B cell (primary cell): ENCODE measurements around the gene MINDY4B. TPM values are rescaled to one million over a fixed set of nuclear protein-coding genes. Genes with fewer than 3 reads are reported as not detected.

ENCODE experiments used
- ATAC-seq: fragments of 200-7000 bp; cut with Tn5 transposase; one replicate; pipeline ENCODE4 v1.10.0; 2021; ENCODE audit warnings: low read depth, mild to moderate bottlenecking, moderate number of reproducible peaks, moderate library complexity
- CTCF ChIA-PET: fragments of 350-600 bp; sonication (Branson Sonifier 250); formaldehyde crosslinking; loops from one replicate; lab custom pipeline; 2021; ENCODE audit warnings: antibody characterized with exemption, inconsistent platforms; lab: Charles Lee
- POLR2A ChIA-PET: fragments of 350-600 bp; sonication (Branson Sonifier 250); formaldehyde crosslinking; loops from one replicate; lab custom pipeline; 2021; ENCODE audit warnings: antibody characterized with exemption; lab: Charles Lee
- DNase-seq: peaks from one replicate; pipeline ENCODE4 v3.0.0; 2013
- H2AFZ ChIP-seq: 2 replicates; pipeline ENCODE4 v1.6.1; 2012; ENCODE audit warnings: mild to moderate bottlenecking, low read depth, low read length; ENCODE audit not compliant: insufficient read depth, poor library complexity, severe bottlenecking
- H3K27ac ChIP-seq, 2 donors: 1 replicate in 1 of 2; 2 replicates in 1 of 2; pipeline ENCODE4 v1.5.1; 2012 to 2013; ENCODE audit warnings: low read length in 2 of 2, mild to moderate bottlenecking in 2 of 2, moderate library complexity in 1 of 2
- H3K27me3 ChIP-seq, 4 experiments: fragments of 200-600 bp in 1 of 4; sonication (generic) in 1 of 4; replicated peaks in 1 of 4; 1 replicate in 2 of 4; 2 replicates in 2 of 4; pipeline versions ENCODE4 v1.6.1 to v1.7.0; 2013 to 2016; ENCODE audit warnings: low read length in 3 of 4, mild to moderate bottlenecking in 2 of 4, mixed read lengths in 1 of 4, moderate library complexity in 1 of 4; ENCODE audit not compliant: insufficient read depth in 4 of 4, control insufficient read depth in 3 of 4; ENCODE audit errors: control extremely low read depth in 1 of 4
- H3K36me3 ChIP-seq, 2 experiments: replicated peaks in 1 of 2; 1 replicate in 1 of 2; 2 replicates in 1 of 2; pipeline versions ENCODE4 v1.6.1 to v1.7.1; 2013; ENCODE audit warnings: low read length in 1 of 2; ENCODE audit not compliant: insufficient read depth in 2 of 2, control insufficient read depth in 1 of 2; ENCODE audit errors: control extremely low read depth in 1 of 2, extremely low read depth in 1 of 2
- H3K4me1 ChIP-seq, 2 donors: fragments of 200-600 bp in 1 of 2; sonication (generic) in 1 of 2; 1 replicate in 1 of 2; 2 replicates in 1 of 2; pipeline versions ENCODE4 v1.5.1 to v1.6.1; 2013 to 2017; ENCODE audit warnings: low read length in 2 of 2; ENCODE audit not compliant: control insufficient read depth in 2 of 2, insufficient read depth in 2 of 2
- H3K4me2 ChIP-seq: replicated peaks from 2 replicates; pipeline ENCODE3; 2012; ENCODE audit warnings: mild to moderate bottlenecking, low read depth, low read length; ENCODE audit not compliant: poor library complexity, severe bottlenecking
- H3K4me3 ChIP-seq, 5 experiments: fragments of 200-600 bp in 1 of 5; sonication (generic) in 1 of 5; 1 replicate in 3 of 5; 2 replicates in 2 of 5; pipeline versions ENCODE4 v1.5.1 to v1.7.0; 2011 to 2016; ENCODE audit warnings: low read length in 4 of 5, mild to moderate bottlenecking in 4 of 5, low read depth in 2 of 5, control low read depth in 1 of 5, moderate library complexity in 1 of 5; ENCODE audit not compliant: insufficient read depth in 1 of 5; ENCODE audit errors: control extremely low read depth in 1 of 5, extremely low read depth in 1 of 5
- H3K79me2 ChIP-seq: fragments of 200-600 bp; sonication (generic); one replicate; pipeline ENCODE4 v1.6.0; 2016; ENCODE audit warnings: low read length; ENCODE audit not compliant: control insufficient read depth, insufficient read depth
- H3K9ac ChIP-seq: fragments of 200-600 bp; sonication (generic); 2 replicates; pipeline ENCODE4 v1.6.1; 2017; ENCODE audit warnings: mild to moderate bottlenecking, low read length, moderate library complexity
- H3K9me3 ChIP-seq, 3 donors: one replicate each; pipeline versions ENCODE4 v1.6.1 to v1.7.1; 2013; ENCODE audit warnings: low read length in 2 of 3; ENCODE audit not compliant: control insufficient read depth in 2 of 3, insufficient read depth in 1 of 3; ENCODE audit errors: control extremely low read depth in 1 of 3
- H4K20me1 ChIP-seq: 2 replicates; pipeline ENCODE4 v1.6.0; 2012; ENCODE audit warnings: mild to moderate bottlenecking, low read length; ENCODE audit not compliant: insufficient read depth, control insufficient read depth, poor library complexity, severe bottlenecking
- H3K27ac Mint-ChIP-seq: one replicate; pipeline ENCODE4 v1.8.0; 2021; ENCODE audit warnings: mixed read lengths
- H3K27me3 Mint-ChIP-seq: one replicate; pipeline ENCODE4 v1.8.0; 2021; ENCODE audit warnings: mixed read lengths
- H3K4me1 Mint-ChIP-seq: one replicate; pipeline ENCODE4 v1.8.0; 2021; ENCODE audit warnings: mixed read lengths
- H3K4me3 Mint-ChIP-seq: one replicate; pipeline ENCODE4 v1.8.0; 2021; ENCODE audit warnings: mixed read lengths
- H3K9me3 Mint-ChIP-seq: one replicate; pipeline ENCODE4 v1.8.0; 2022; ENCODE audit warnings: mixed read lengths; ENCODE audit not compliant: insufficient read depth
- EZH2 ChIP-seq: IDR thresholded peaks from 2 replicates; pipeline ENCODE4 v1.6.1; 2012; ENCODE audit warnings: borderline replicate concordance, low read depth, mild to moderate bottlenecking, moderate library complexity, low read length; ENCODE audit not compliant: insufficient read depth, poor library complexity, severe bottlenecking
- WGBS: methylation state at CpG from one replicate; pipeline ENCODE4 v1.1.5; 2013; ENCODE audit warnings: missing lambda C conversion rate; ENCODE audit not compliant: insufficient coverage; 5-methylcytosine and 5-hydroxymethylcytosine counted together
- intact Hi-C: fragments of 100-400 bp; cut with micrococcal nuclease; formaldehyde crosslinking; loops from one replicate; pipeline ENCODE4 v1.10.0; 2022
- polyA minus RNA-seq: library from RNA; depleted of rRNA, polyadenylated mRNA; stranded (reverse); fragments of >200 nt; gene quantifications from 2 replicates; pipeline ENCODE4 v1.2.3, GENCODE V29; 2012
- polyA plus RNA-seq: library from polyadenylated mRNA; depleted of rRNA; stranded (reverse); fragments of >200 nt; gene quantifications from 2 replicates; pipeline ENCODE4 v1.2.3, GENCODE V29; 2012
- total RNA-seq, 2 donors: library from RNA; stranded (reverse); fragments of 120-200 nt in 1 of 2; gene quantifications; 1 replicate in 1 of 2; 2 replicates in 1 of 2; pipeline versions ENCODE4 v1.2.3 to v1.2.4, GENCODE V29; 2013 to 2022
- TF ChIP-seq, protein P1 (sequence below): fragments of 200-600 bp; IDR thresholded peaks from one replicate; pipeline ENCODE4 v1.8.0; 2022; ENCODE audit warnings: antibody characterized with exemption, mild to moderate bottlenecking

MINDY4B gene
- total RNA-seq: not detected in 2 replicates
- total RNA-seq (2013): not detected
- polyA plus RNA-seq: not detected in 2 replicates
- not detected in 2 replicates for polyA minus RNA-seq

DNA sequence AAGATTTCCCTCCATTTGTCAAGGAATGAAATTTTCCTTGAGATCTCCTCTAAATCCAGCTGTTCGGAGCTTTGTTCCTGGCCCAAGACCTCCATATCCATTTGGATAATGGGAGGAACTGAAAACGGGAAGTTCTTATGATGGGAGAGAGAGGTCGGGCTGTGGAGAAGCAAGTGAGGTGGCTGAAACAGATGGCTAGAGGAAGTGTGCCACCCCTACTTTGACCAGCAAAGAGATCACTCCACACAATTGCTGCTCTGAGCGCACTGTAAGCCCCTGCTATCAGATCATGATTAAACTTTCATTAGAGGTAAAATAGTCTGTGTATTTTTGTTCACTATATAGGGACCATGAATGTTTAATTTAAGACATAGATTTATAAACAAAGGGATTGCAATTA is at the start of gene MINDY4B:
Gene MINDY4B (minus strand): TSS at position 101 of the 400 bp plus-strand sequence. CDS start 0 bp downstream, at position 101.
- ChIA-PET POLR2A (no interaction called here), CTCF (no interaction called here)
- no peak within 1 kb of the TSS for H3K4me2 ChIP-seq
- no peak within 1 kb of the TSS for H3K27ac ChIP-seq
- ATAC-seq: no peak
- DNase-seq: no peak
- no peaks in the 10 kb centered on the region for H3K4me1 ChIP-seq
- peaks cover 0 to 3% (median 0%) of the 10 kb centered on the region in 4 experiments for H3K27me3 ChIP-seq
- TF ChIP-seq, protein P1, sequence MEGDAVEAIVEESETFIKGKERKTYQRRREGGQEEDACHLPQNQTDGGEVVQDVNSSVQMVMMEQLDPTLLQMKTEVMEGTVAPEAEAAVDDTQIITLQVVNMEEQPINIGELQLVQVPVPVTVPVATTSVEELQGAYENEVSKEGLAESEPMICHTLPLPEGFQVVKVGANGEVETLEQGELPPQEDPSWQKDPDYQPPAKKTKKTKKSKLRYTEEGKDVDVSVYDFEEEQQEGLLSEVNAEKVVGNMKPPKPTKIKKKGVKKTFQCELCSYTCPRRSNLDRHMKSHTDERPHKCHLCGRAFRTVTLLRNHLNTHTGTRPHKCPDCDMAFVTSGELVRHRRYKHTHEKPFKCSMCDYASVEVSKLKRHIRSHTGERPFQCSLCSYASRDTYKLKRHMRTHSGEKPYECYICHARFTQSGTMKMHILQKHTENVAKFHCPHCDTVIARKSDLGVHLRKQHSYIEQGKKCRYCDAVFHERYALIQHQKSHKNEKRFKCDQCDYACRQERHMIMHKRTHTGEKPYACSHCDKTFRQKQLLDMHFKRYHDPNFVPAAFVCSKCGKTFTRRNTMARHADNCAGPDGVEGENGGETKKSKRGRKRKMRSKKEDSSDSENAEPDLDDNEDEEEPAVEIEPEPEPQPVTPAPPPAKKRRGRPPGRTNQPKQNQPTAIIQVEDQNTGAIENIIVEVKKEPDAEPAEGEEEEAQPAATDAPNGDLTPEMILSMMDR: no peak
- TF ChIP-seq EZH2: no peak
- no peak within 1 kb of the TSS for H2AFZ ChIP-seq
- Mint-ChIP-seq H3K27ac (no peak within 1 kb of the TSS), H3K9me3 (no peaks in the 10 kb centered on the region), H3K4me3 (no peak within 1 kb of the TSS), H3K27me3 (peaks cover 34% of the 10 kb centered on the region), H3K4me1 (no peaks in the 10 kb centered on the region)
- no peaks in the 10 kb centered on the region for H3K79me2 ChIP-seq
- no peaks in the 10 kb centered on the region for H3K36me3 ChIP-seq
- no peak within 1 kb of the TSS for H3K4me3 ChIP-seq
- H3K9me3 ChIP-seq: no peaks in the 10 kb centered on the region
- no CpG with 5 or more reads among the region's 4 CpGs for WGBS
- intact Hi-C loops: no loop called here
- no peaks in the 10 kb centered on the region for H4K20me1 ChIP-seq
- H3K9ac ChIP-seq: no peak within 1 kb of the TSS

DNA sequence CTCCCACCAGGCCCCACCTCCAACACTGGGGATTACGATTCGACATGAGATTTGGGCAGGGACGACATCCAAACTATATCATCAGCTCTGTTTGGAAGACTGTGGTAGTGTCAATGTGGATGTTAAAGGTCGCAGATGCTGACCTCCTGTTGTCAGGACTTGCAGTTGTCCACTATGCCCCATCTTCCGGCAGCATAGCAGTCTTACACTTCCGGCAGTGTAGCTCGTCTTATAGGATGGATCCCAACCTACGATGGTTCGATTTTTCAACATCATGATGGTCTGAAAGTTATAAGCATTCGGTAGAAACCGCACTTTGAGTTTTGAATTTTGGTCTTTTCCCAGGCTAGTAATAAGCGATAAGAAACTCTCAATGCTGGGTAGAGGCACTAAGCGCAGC is 46.7 kb upstream of the MINDY4B start:
- ATAC-seq (no peak), DNase-seq (no peak)
- Histone ChIP-seq H3K36me3 (no peaks in the 10 kb centered on the region), H3K4me2 (no peak overlapping the region), H3K4me3 (no peak overlapping the region), H3K4me1 (no peaks in the 10 kb centered on the region), H3K79me2 (no peaks in the 10 kb centered on the region), H4K20me1 (no peaks in the 10 kb centered on the region), H3K9me3 (peaks cover 0 to 1% (median 0%) of the 10 kb centered on the region in 3 donors), H2AFZ (no peak overlapping the region), H3K27ac (no peak overlapping the region), H3K9ac (no peak overlapping the region), H3K27me3 (no peaks in the 10 kb centered on the region)
- no peak overlapping the region for H3K27ac Mint-ChIP-seq
- H3K9me3 Mint-ChIP-seq: peaks cover 3% of the 10 kb centered on the region
- H3K27me3 Mint-ChIP-seq: peaks cover 26% of the 10 kb centered on the region
- 93% methylated on average over 10 of the region's 13 CpGs for WGBS
- CTCF ChIA-PET: no interaction called here
- no peak overlapping the region for H3K4me3 Mint-ChIP-seq
- H3K4me1 Mint-ChIP-seq: no peaks in the 10 kb centered on the region
- POLR2A ChIA-PET: no interaction called here
- TF ChIP-seq, protein P1: no peak
- TF ChIP-seq EZH2: no peak
- intact Hi-C loops: no loop called here
